B cell (primary cell): ENCODE results near the gene DMRT1. TPM values are rescaled to one million over a fixed set of nuclear protein-coding genes. Genes with fewer than 3 reads are reported as not detected.

Experiments
- ATAC-seq: fragments of 200-7000 bp; cut with Tn5 transposase; one replicate; pipeline ENCODE4 v1.10.0; 2021; ENCODE audit warnings: low read depth, mild to moderate bottlenecking, moderate number of reproducible peaks, moderate library complexity
- CTCF ChIA-PET: fragments of 350-600 bp; sonication (Branson Sonifier 250); formaldehyde crosslinking; loops from one replicate; lab custom pipeline; 2021; ENCODE audit warnings: antibody characterized with exemption, inconsistent platforms; lab: Charles Lee
- POLR2A ChIA-PET: fragments of 350-600 bp; sonication (Branson Sonifier 250); formaldehyde crosslinking; loops from one replicate; lab custom pipeline; 2021; ENCODE audit warnings: antibody characterized with exemption; lab: Charles Lee
- DNase-seq: peaks from one replicate; pipeline ENCODE4 v3.0.0; 2013
- H2AFZ ChIP-seq: 2 replicates; pipeline ENCODE4 v1.6.1; 2012; ENCODE audit warnings: mild to moderate bottlenecking, low read depth, low read length; ENCODE audit not compliant: insufficient read depth, poor library complexity, severe bottlenecking
- H3K27ac ChIP-seq, 2 donors: 1 replicate in 1 of 2; 2 replicates in 1 of 2; pipeline ENCODE4 v1.5.1; 2012 to 2013; ENCODE audit warnings: low read length in 2 of 2, mild to moderate bottlenecking in 2 of 2, moderate library complexity in 1 of 2
- H3K27me3 ChIP-seq, 4 experiments: fragments of 200-600 bp in 1 of 4; sonication (generic) in 1 of 4; replicated peaks in 1 of 4; 1 replicate in 2 of 4; 2 replicates in 2 of 4; pipeline versions ENCODE4 v1.6.1 to v1.7.0; 2013 to 2016; ENCODE audit warnings: low read length in 3 of 4, mild to moderate bottlenecking in 2 of 4, mixed read lengths in 1 of 4, moderate library complexity in 1 of 4; ENCODE audit not compliant: insufficient read depth in 4 of 4, control insufficient read depth in 3 of 4; ENCODE audit errors: control extremely low read depth in 1 of 4
- H3K36me3 ChIP-seq, 2 experiments: replicated peaks in 1 of 2; 1 replicate in 1 of 2; 2 replicates in 1 of 2; pipeline versions ENCODE4 v1.6.1 to v1.7.1; 2013; ENCODE audit warnings: low read length in 1 of 2; ENCODE audit not compliant: insufficient read depth in 2 of 2, control insufficient read depth in 1 of 2; ENCODE audit errors: control extremely low read depth in 1 of 2, extremely low read depth in 1 of 2
- H3K4me1 ChIP-seq, 2 donors: fragments of 200-600 bp in 1 of 2; sonication (generic) in 1 of 2; 1 replicate in 1 of 2; 2 replicates in 1 of 2; pipeline versions ENCODE4 v1.5.1 to v1.6.1; 2013 to 2017; ENCODE audit warnings: low read length in 2 of 2; ENCODE audit not compliant: control insufficient read depth in 2 of 2, insufficient read depth in 2 of 2
- H3K4me2 ChIP-seq: replicated peaks from 2 replicates; pipeline ENCODE3; 2012; ENCODE audit warnings: mild to moderate bottlenecking, low read depth, low read length; ENCODE audit not compliant: poor library complexity, severe bottlenecking
- H3K4me3 ChIP-seq, 5 experiments: fragments of 200-600 bp in 1 of 5; sonication (generic) in 1 of 5; 1 replicate in 3 of 5; 2 replicates in 2 of 5; pipeline versions ENCODE4 v1.5.1 to v1.7.0; 2011 to 2016; ENCODE audit warnings: low read length in 4 of 5, mild to moderate bottlenecking in 4 of 5, low read depth in 2 of 5, control low read depth in 1 of 5, moderate library complexity in 1 of 5; ENCODE audit not compliant: insufficient read depth in 1 of 5; ENCODE audit errors: control extremely low read depth in 1 of 5, extremely low read depth in 1 of 5
- H3K79me2 ChIP-seq: fragments of 200-600 bp; sonication (generic); one replicate; pipeline ENCODE4 v1.6.0; 2016; ENCODE audit warnings: low read length; ENCODE audit not compliant: control insufficient read depth, insufficient read depth
- H3K9ac ChIP-seq: fragments of 200-600 bp; sonication (generic); 2 replicates; pipeline ENCODE4 v1.6.1; 2017; ENCODE audit warnings: mild to moderate bottlenecking, low read length, moderate library complexity
- H3K9me3 ChIP-seq, 3 donors: one replicate each; pipeline versions ENCODE4 v1.6.1 to v1.7.1; 2013; ENCODE audit warnings: low read length in 2 of 3; ENCODE audit not compliant: control insufficient read depth in 2 of 3, insufficient read depth in 1 of 3; ENCODE audit errors: control extremely low read depth in 1 of 3
- H4K20me1 ChIP-seq: 2 replicates; pipeline ENCODE4 v1.6.0; 2012; ENCODE audit warnings: mild to moderate bottlenecking, low read length; ENCODE audit not compliant: insufficient read depth, control insufficient read depth, poor library complexity, severe bottlenecking
- H3K27ac Mint-ChIP-seq: one replicate; pipeline ENCODE4 v1.8.0; 2021; ENCODE audit warnings: mixed read lengths
- H3K27me3 Mint-ChIP-seq: one replicate; pipeline ENCODE4 v1.8.0; 2021; ENCODE audit warnings: mixed read lengths
- H3K4me1 Mint-ChIP-seq: one replicate; pipeline ENCODE4 v1.8.0; 2021; ENCODE audit warnings: mixed read lengths
- H3K4me3 Mint-ChIP-seq: one replicate; pipeline ENCODE4 v1.8.0; 2021; ENCODE audit warnings: mixed read lengths
- H3K9me3 Mint-ChIP-seq: one replicate; pipeline ENCODE4 v1.8.0; 2022; ENCODE audit warnings: mixed read lengths; ENCODE audit not compliant: insufficient read depth
- CTCF ChIP-seq: fragments of 200-600 bp; IDR thresholded peaks from one replicate; pipeline ENCODE4 v1.8.0; 2022; ENCODE audit warnings: antibody characterized with exemption, mild to moderate bottlenecking
- EZH2 ChIP-seq: IDR thresholded peaks from 2 replicates; pipeline ENCODE4 v1.6.1; 2012; ENCODE audit warnings: borderline replicate concordance, low read depth, mild to moderate bottlenecking, moderate library complexity, low read length; ENCODE audit not compliant: insufficient read depth, poor library complexity, severe bottlenecking
- WGBS: methylation state at CpG from one replicate; pipeline ENCODE4 v1.1.5; 2013; ENCODE audit warnings: missing lambda C conversion rate; ENCODE audit not compliant: insufficient coverage; 5-methylcytosine and 5-hydroxymethylcytosine counted together
- intact Hi-C: fragments of 100-400 bp; cut with micrococcal nuclease; formaldehyde crosslinking; loops from one replicate; pipeline ENCODE4 v1.10.0; 2022
- polyA plus RNA-seq: library from polyadenylated mRNA; depleted of rRNA; stranded (reverse); fragments of >200 nt; gene quantifications from 2 replicates; pipeline ENCODE4 v1.2.3, GENCODE V29; 2012
- total RNA-seq, 2 donors: library from RNA; stranded (reverse); fragments of 120-200 nt in 1 of 2; gene quantifications; 1 replicate in 1 of 2; 2 replicates in 1 of 2; pipeline versions ENCODE4 v1.2.3 to v1.2.4, GENCODE V29; 2013 to 2022

DMRT1 gene
- total and polyA plus RNA-seq, 2 donors (not counting 1 experiment from before 2014, with no cell fraction given): not detected

- Mint-ChIP-seq H3K27ac (no peak overlapping the region), H3K27me3 (peaks cover 46% of the 10 kb centered on the region), H3K9me3 (no peaks in the 10 kb centered on the region), H3K4me3 (no peak overlapping the region), H3K4me1 (no peaks in the 10 kb centered on the region)
- no peak overlapping the region for H3K4me3 ChIP-seq
- ChIA-PET POLR2A (no interaction called here), CTCF (no interaction called here)
- WGBS: 89% methylated on average over 1 of the region's 3 CpGs
- no peak overlapping the region for H2AFZ ChIP-seq
- H3K27ac ChIP-seq: no peak overlapping the region
- no peak overlapping the region for H3K4me2 ChIP-seq
- no peak overlapping the region for H3K9ac ChIP-seq
- H3K9me3 ChIP-seq: no peaks in the 10 kb centered on the region
- intact Hi-C loops: no loop called here
- TF ChIP-seq EZH2 (no peak), CTCF (no peak)
- H3K4me1 ChIP-seq: peaks cover 3% of the 10 kb centered on the region in 2 donors
- DNase-seq (no peak), ATAC-seq (no peak)
- H3K27me3 ChIP-seq: peaks cover 0 to 20% (median 0%) of the 10 kb centered on the region in 4 experiments
- H3K36me3 ChIP-seq: no peaks in the 10 kb centered on the region
- no peaks in the 10 kb centered on the region for H4K20me1 ChIP-seq
- no peaks in the 10 kb centered on the region for H3K79me2 ChIP-seq
Observed at GRCh38 chr9:1007312-1007711, 165.8 kb downstream of the DMRT1 start.

GRCh38 chr9:1008216-1008615 lies 166.7 kb downstream of the DMRT1 start:
- Histone ChIP-seq H3K27ac (no peak overlapping the region), H3K4me3 (no peak overlapping the region), H4K20me1 (no peaks in the 10 kb centered on the region), H3K4me1 (peaks cover 3% of the 10 kb centered on the region in 2 donors), H3K27me3 (peaks cover 0 to 17% (median 0%) of the 10 kb centered on the region in 4 experiments), H3K36me3 (no peaks in the 10 kb centered on the region), H3K4me2 (no peak overlapping the region), H3K9me3 (no peaks in the 10 kb centered on the region), H2AFZ (no peak overlapping the region), H3K9ac (no peak overlapping the region), H3K79me2 (no peaks in the 10 kb centered on the region)
- CTCF ChIA-PET: interaction anchor here (1.0 to 2.6 kb wide), 4 partner anchors 12 to 160 kb away, joined by 3 to 27 read pairs (median 3); no protein-coding TSS in a partner anchor
- Mint-ChIP-seq H3K27me3 (peaks cover 46% of the 10 kb centered on the region), H3K9me3 (no peaks in the 10 kb centered on the region), H3K27ac (no peak overlapping the region), H3K4me3 (no peak overlapping the region), H3K4me1 (no peaks in the 10 kb centered on the region)
- POLR2A ChIA-PET: no interaction called here
- TF ChIP-seq CTCF (no peak), EZH2 (no peak)
- no peak for ATAC-seq
- no peak for DNase-seq
- intact Hi-C loops: no loop called here
- no CpG with 5 or more reads among the region's 3 CpGs for WGBS
